Trophoblast cell (in vitro differentiated cells and primary cell): Measurements from ENCODE around the gene FBN3.

Experiments
- DNase-seq, 2 donors: peaks; one replicate each; pipeline ENCODE4 v3.0.0-alpha.2; 2016
- H2AFZ ChIP-seq: 2 replicates; pipeline ENCODE4 v1.6.1; 2013; ENCODE audit warnings: low read length, moderate library complexity, mild to moderate bottlenecking; ENCODE audit not compliant: insufficient read depth, poor library complexity
- H2AK5ac ChIP-seq: 2 replicates; pipeline ENCODE4 v1.6.1; 2013; ENCODE audit warnings: mild to moderate bottlenecking, low read length
- H2BK120ac ChIP-seq: 2 replicates; pipeline ENCODE4 v1.6.1; 2013; ENCODE audit warnings: low read length, mild to moderate bottlenecking, moderate library complexity; ENCODE audit not compliant: insufficient read depth, poor library complexity
- H2BK12ac ChIP-seq: 2 replicates; pipeline ENCODE4 v1.6.1; 2013; ENCODE audit warnings: mild to moderate bottlenecking, low read length, moderate library complexity
- H2BK5ac ChIP-seq: 2 replicates; pipeline ENCODE4 v1.6.1; 2013; ENCODE audit warnings: low read length, low read depth, moderate library complexity, mild to moderate bottlenecking; ENCODE audit not compliant: poor library complexity
- H3K14ac ChIP-seq: 2 replicates; pipeline ENCODE4 v1.6.1; 2013; ENCODE audit warnings: mild to moderate bottlenecking, low read length
- H3K18ac ChIP-seq: 2 replicates; pipeline ENCODE4 v1.6.1; 2013; ENCODE audit warnings: mild to moderate bottlenecking, low read length
- H3K23ac ChIP-seq: 2 replicates; pipeline ENCODE4 v1.6.1; 2013; ENCODE audit warnings: low read length
- H3K27ac ChIP-seq: 2 replicates; pipeline ENCODE4 v1.5.1; 2013; ENCODE audit warnings: low read depth, mild to moderate bottlenecking, inconsistent platforms, low read length, moderate library complexity
- H3K27me3 ChIP-seq: 2 replicates; pipeline ENCODE4 v1.6.1; 2013; ENCODE audit warnings: inconsistent platforms, mild to moderate bottlenecking, low read length, moderate library complexity; ENCODE audit not compliant: insufficient read depth
- H3K36me3 ChIP-seq, 2 experiments: 1 replicate in 1 of 2; 2 replicates in 1 of 2; pipeline ENCODE4 v1.6.1; 2013; ENCODE audit warnings: low read length in 2 of 2, mild to moderate bottlenecking in 2 of 2, moderate library complexity in 1 of 2; ENCODE audit not compliant: insufficient read depth in 2 of 2, control insufficient read depth in 1 of 2
- H3K4ac ChIP-seq: 2 replicates; pipeline ENCODE4 v1.6.1; 2013; ENCODE audit warnings: low read depth, mild to moderate bottlenecking, low read length, moderate library complexity
- H3K4me1 ChIP-seq, 2 experiments: 1 replicate in 1 of 2; 2 replicates in 1 of 2; pipeline ENCODE4 v1.6.1; 2013; ENCODE audit warnings: low read length in 2 of 2, mild to moderate bottlenecking in 2 of 2, moderate library complexity in 1 of 2; ENCODE audit not compliant: insufficient read depth in 2 of 2, control insufficient read depth in 1 of 2
- H3K4me2 ChIP-seq: 2 replicates; pipeline ENCODE4 v1.6.1; 2013; ENCODE audit warnings: inconsistent platforms, mild to moderate bottlenecking, low read length, moderate library complexity
- H3K4me3 ChIP-seq: 2 replicates; pipeline ENCODE4 v1.5.1; 2013; ENCODE audit warnings: mild to moderate bottlenecking, low read depth, low read length, inconsistent platforms
- H3K79me1 ChIP-seq: one replicate; pipeline ENCODE4 v1.6.1; 2013; ENCODE audit warnings: low read length
- H3K79me2 ChIP-seq: 2 replicates; pipeline ENCODE4 v1.6.1; 2013; ENCODE audit warnings: low read length, mild to moderate bottlenecking; ENCODE audit not compliant: control insufficient read depth, insufficient read depth, poor library complexity
- H3K9ac ChIP-seq: 2 replicates; pipeline ENCODE4 v1.6.1; 2013; ENCODE audit warnings: mild to moderate bottlenecking, low read length
- H3K9me3 ChIP-seq: 2 replicates; pipeline ENCODE4 v1.6.1; 2013; ENCODE audit warnings: low read depth, mild to moderate bottlenecking, control low read depth, inconsistent platforms, low read length; ENCODE audit not compliant: insufficient read depth
- H4K12ac ChIP-seq: 2 replicates; pipeline ENCODE4 v1.6.1; 2013; ENCODE audit warnings: low read depth, mild to moderate bottlenecking, low read length, moderate library complexity
- H4K8ac ChIP-seq: 2 replicates; pipeline ENCODE4 v1.6.1; 2013; ENCODE audit warnings: low read depth, mild to moderate bottlenecking, low read length, moderate library complexity
- H4K91ac ChIP-seq: one replicate; pipeline ENCODE4 v1.6.1; 2013; ENCODE audit warnings: low read depth, mild to moderate bottlenecking, low read length, moderate library complexity
- WGBS: extraction: QIAGEN DNeasy Blood & Tissue Kit; methylation state at CpG from one replicate; pipeline ENCODE4 v1.1.7; 2013; ENCODE audit warnings: missing lambda C conversion rate; ENCODE audit not compliant: insufficient read length, insufficient coverage; ENCODE audit errors: extremely low coverage; 5-methylcytosine and 5-hydroxymethylcytosine counted together

The FBN3 gene

GRCh38 chr19:8148088-8148409, 1.3 kb downstream of the FBN3 start:
- Histone ChIP-seq H3K4ac (no peak overlapping the region), H3K4me1 (peaks cover 0 to 8% of the 10 kb centered on the region in 2 experiments), H3K4me2 (peak overlapping the region; percentile 77), H3K9ac (no peak overlapping the region), H2BK120ac (no peak overlapping the region), H3K79me2 (peaks cover 2% of the 10 kb centered on the region), H3K9me3 (no peaks in the 10 kb centered on the region), H3K18ac (peak overlapping the region; percentile 4), H3K79me1 (peaks cover 8% of the 10 kb centered on the region), H4K8ac (no peak overlapping the region), H3K23ac (no peak overlapping the region), H3K14ac (no peak overlapping the region), H2AK5ac (no peak overlapping the region), H2AFZ (no peak overlapping the region), H3K36me3 (peaks cover 2 to 3% of the 10 kb centered on the region in 2 experiments), H4K12ac (no peak overlapping the region), H4K91ac (peak overlapping the region; percentile 7), H3K27me3 (no peaks in the 10 kb centered on the region), H2BK5ac (no peak overlapping the region), H2BK12ac (no peak overlapping the region), H3K27ac (no peak overlapping the region), H3K4me3 (peak overlapping the region; percentile 21)
- DNase-seq = no peak
- no CpG with 5 or more reads among the region's 6 CpGs for WGBS

- no CpG with 5 or more reads among the region's 7 CpGs for WGBS
- Histone ChIP-seq H2BK120ac (no peak overlapping the region), H3K27ac (no peak overlapping the region), H4K12ac (no peak overlapping the region), H3K27me3 (no peaks in the 10 kb centered on the region), H3K4me1 (peaks cover 0 to 8% of the 10 kb centered on the region in 2 experiments), H2AK5ac (no peak overlapping the region), H2BK12ac (no peak overlapping the region), H3K79me1 (peaks cover 8% of the 10 kb centered on the region), H3K9ac (no peak overlapping the region), H3K4ac (no peak overlapping the region), H3K36me3 (peaks cover 2 to 3% of the 10 kb centered on the region in 2 experiments), H3K14ac (no peak overlapping the region), H3K18ac (no peak overlapping the region), H3K9me3 (no peaks in the 10 kb centered on the region), H3K23ac (no peak overlapping the region), H4K8ac (no peak overlapping the region), H2AFZ (no peak overlapping the region), H3K79me2 (peaks cover 2% of the 10 kb centered on the region), H4K91ac (no peak overlapping the region), H3K4me3 (no peak overlapping the region), H3K4me2 (no peak overlapping the region), H2BK5ac (no peak overlapping the region)
- DNase-seq = no peak
These were observed 1.8 kb downstream of the FBN3 start for GRCh38 chr19:8147582-8147978.

GRCh38 chr19:8146877-8147581, 2.4 kb downstream of the FBN3 start:
- H2BK5ac ChIP-seq = no peak overlapping the region
- no peaks in the 10 kb centered on the region for H3K27me3 ChIP-seq
- peaks cover 2% of the 10 kb centered on the region for H3K79me2 ChIP-seq
- H3K23ac ChIP-seq = no peak overlapping the region
- no peak overlapping the region for H2AFZ ChIP-seq
- no peak overlapping the region for H2AK5ac ChIP-seq
- no peak overlapping the region for H3K4ac ChIP-seq
- H3K14ac ChIP-seq = no peak overlapping the region
- no peaks in the 10 kb centered on the region for H3K9me3 ChIP-seq
- H3K27ac ChIP-seq = no peak overlapping the region
- DNase-seq = no peak
- H4K91ac ChIP-seq = no peak overlapping the region
- no peak overlapping the region for H3K4me2 ChIP-seq
- no peak overlapping the region for H2BK12ac ChIP-seq
- H3K18ac ChIP-seq = no peak overlapping the region
- no peak overlapping the region for H4K8ac ChIP-seq
- H3K4me1 ChIP-seq = peaks cover 0 to 8% of the 10 kb centered on the region in 2 experiments
- no CpG with 5 or more reads among the region's 27 CpGs for WGBS
- H2BK120ac ChIP-seq = no peak overlapping the region
- H4K12ac ChIP-seq = no peak overlapping the region
- peaks cover 2 to 3% of the 10 kb centered on the region in 2 experiments for H3K36me3 ChIP-seq
- H3K4me3 ChIP-seq = no peak overlapping the region
- no peak overlapping the region for H3K9ac ChIP-seq
- H3K79me1 ChIP-seq = peaks cover 8% of the 10 kb centered on the region

- no peak overlapping the region for H3K14ac ChIP-seq
- H3K4me1 ChIP-seq = peaks cover 2 to 7% of the 10 kb centered on the region in 2 experiments
- WGBS = no CpG with 5 or more reads among the region's 14 CpGs
These were observed 5.0 kb downstream of the FBN3 start for GRCh38 chr19:8144273-8144995.

More at GRCh38 chr19:8144273-8144995, 5.0 kb downstream of the FBN3 start:
- H3K4me2 ChIP-seq = no peak overlapping the region
- H3K36me3 ChIP-seq = peaks cover 7 to 8% of the 10 kb centered on the region in 2 experiments
- no peak overlapping the region for H2BK12ac ChIP-seq
- H3K79me2 ChIP-seq = peaks cover 2% of the 10 kb centered on the region
- H4K8ac ChIP-seq = no peak overlapping the region
- H3K23ac ChIP-seq = no peak overlapping the region
- H2BK5ac ChIP-seq = no peak overlapping the region
- no peak overlapping the region for H4K12ac ChIP-seq
- DNase-seq = no peak
- H4K91ac ChIP-seq = no peak overlapping the region
- H3K27ac ChIP-seq = no peak overlapping the region
- no peak overlapping the region for H3K9ac ChIP-seq
- H2AFZ ChIP-seq = no peak overlapping the region
- H3K18ac ChIP-seq = no peak overlapping the region
- H3K9me3 ChIP-seq = no peaks in the 10 kb centered on the region
- no peak overlapping the region for H3K4ac ChIP-seq
- H3K27me3 ChIP-seq = no peaks in the 10 kb centered on the region
- H2BK120ac ChIP-seq = no peak overlapping the region
- peaks cover 5% of the 10 kb centered on the region for H3K79me1 ChIP-seq
- H2AK5ac ChIP-seq = no peak overlapping the region
- H3K4me3 ChIP-seq = no peak overlapping the region
